OCI-LY7 (cell line): ENCODE measurements around the gene STPG1. TPM values are rescaled to one million over a fixed set of nuclear protein-coding genes. Genes with fewer than 3 reads are reported as not detected.

Experiments
- BruUV-seq: library from RNA; stranded (reverse); fragments of 400-500 nt; replicated peaks from 2 replicates; lab custom pipeline; 2021; lab: Mats Ljungman, UMichigan
- CTCF ChIA-PET: fragments of 300-600 bp; sonication (Branson Sonifier 250); formaldehyde crosslinking; loops from one replicate; lab custom pipeline; 2022; ENCODE audit warnings: antibody characterized with exemption; ENCODE audit not compliant: unreplicated experiment; lab: Charles Lee
- POLR2A ChIA-PET: fragments of 300-600 bp; sonication (Branson Sonifier 250); formaldehyde crosslinking; loops from one replicate; lab custom pipeline; 2022; ENCODE audit warnings: antibody characterized with exemption; lab: Charles Lee
- DNase-seq: peaks from one replicate; pipeline ENCODE4 v3.0.0-alpha.2; 2015; ENCODE audit warnings: low spot score
- H2AFZ ChIP-seq: fragments of 200-600 bp; sonication (generic), shearing (Covaris generic); 2 replicates; pipeline ENCODE4 v1.6.1; 2014; ENCODE audit warnings: mild to moderate bottlenecking, antibody characterized with exemption, low read length, moderate library complexity
- H3K27ac ChIP-seq: fragments of 200-600 bp; sonication (generic); 2 replicates; pipeline ENCODE4 v1.5.1; 2014; ENCODE audit warnings: mixed run types, low read depth, mild to moderate bottlenecking, moderate library complexity, low read length, inconsistent platforms; ENCODE audit not compliant: poor library complexity, severe bottlenecking
- H3K36me3 ChIP-seq: fragments of 200-600 bp; sonication (generic); 2 replicates; pipeline ENCODE4 v1.6.1; 2014; ENCODE audit warnings: mild to moderate bottlenecking, antibody characterized with exemption, low read length, moderate library complexity, mixed read lengths; ENCODE audit not compliant: insufficient read depth
- H3K4me1 ChIP-seq: fragments of 200-600 bp; sonication (generic); 2 replicates; pipeline ENCODE4 v1.5.1; 2014; ENCODE audit warnings: mild to moderate bottlenecking, low read length; ENCODE audit not compliant: insufficient read depth, poor library complexity, severe bottlenecking
- H3K4me2 ChIP-seq: fragments of 200-600 bp; sonication (generic); 2 replicates; pipeline ENCODE4 v1.6.1; 2014; ENCODE audit warnings: mild to moderate bottlenecking, low read length
- H3K4me3 ChIP-seq: fragments of 200-600 bp; sonication (generic); 2 replicates; pipeline ENCODE4 v1.5.1; 2014; ENCODE audit warnings: mild to moderate bottlenecking, low read depth, low read length; ENCODE audit not compliant: poor library complexity, severe bottlenecking
- H3K79me2 ChIP-seq: fragments of 200-600 bp; sonication (generic); 2 replicates; pipeline ENCODE4 v1.6.1; 2016; ENCODE audit warnings: low read depth, mild to moderate bottlenecking, low read length, moderate library complexity, mixed read lengths; ENCODE audit not compliant: insufficient read depth
- H3K9me2 ChIP-seq: fragments of 200-600 bp; sonication (generic); 2 replicates; pipeline ENCODE4 v1.6.1; 2016; ENCODE audit warnings: mild to moderate bottlenecking, low read length, mixed read lengths; ENCODE audit not compliant: insufficient read depth
- H3K9me3 ChIP-seq: fragments of 200-600 bp; sonication (generic); 2 replicates; pipeline ENCODE4 v1.6.1; 2014; ENCODE audit warnings: mild to moderate bottlenecking, mixed run types, low read length, mixed read lengths
- H4K20me1 ChIP-seq: fragments of 200-600 bp; sonication (generic); 2 replicates; pipeline ENCODE4 v1.6.1; 2014; ENCODE audit warnings: mild to moderate bottlenecking, antibody characterized with exemption, low read length, moderate library complexity, mixed read lengths; ENCODE audit not compliant: insufficient read depth
- EZH2phosphoT487 ChIP-seq: fragments of 200-600 bp; sonication (generic); IDR thresholded peaks from 2 replicates; pipeline ENCODE4 v1.6.1; 2018; ENCODE audit warnings: low read depth, borderline replicate concordance, mild to moderate bottlenecking, mixed run types, antibody characterized with exemption, low read length, moderate library complexity, mixed read lengths
- intact Hi-C: fragments of 100-400 bp; cut with micrococcal nuclease; formaldehyde crosslinking; loops from one replicate; pipeline ENCODE4 v1.10.0; 2022; ENCODE audit not compliant: unreplicated experiment
- total RNA-seq, 2 experiments: library from RNA; depleted of rRNA in 1 of 2; stranded (reverse); fragments of >200 nt in 1 of 2; shearing (Covaris generic) in 1 of 2; gene quantifications; 2 replicates each; pipeline ENCODE4 v1.2.3, GENCODE V29; 2014 to 2022
- TF ChIP-seq, protein P1 (sequence below): fragments of 200-600 bp; sonication (generic); conservative IDR thresholded peaks from 2 replicates; pipeline ENCODE4 v1.5.1; 2014; ENCODE audit warnings: mild to moderate bottlenecking, antibody characterized with exemption, low read length, moderate library complexity, mixed read lengths

STPG1 gene
- total RNA-seq, 2 experiments from 2014 or later = 5.1 to 9.6 TPM

GRCh38 chr1:24457866-24458265, 44.3 kb upstream of the STPG1 start:
- no peak for TF ChIP-seq EZH2phosphoT487
- TF ChIP-seq, protein P1, sequence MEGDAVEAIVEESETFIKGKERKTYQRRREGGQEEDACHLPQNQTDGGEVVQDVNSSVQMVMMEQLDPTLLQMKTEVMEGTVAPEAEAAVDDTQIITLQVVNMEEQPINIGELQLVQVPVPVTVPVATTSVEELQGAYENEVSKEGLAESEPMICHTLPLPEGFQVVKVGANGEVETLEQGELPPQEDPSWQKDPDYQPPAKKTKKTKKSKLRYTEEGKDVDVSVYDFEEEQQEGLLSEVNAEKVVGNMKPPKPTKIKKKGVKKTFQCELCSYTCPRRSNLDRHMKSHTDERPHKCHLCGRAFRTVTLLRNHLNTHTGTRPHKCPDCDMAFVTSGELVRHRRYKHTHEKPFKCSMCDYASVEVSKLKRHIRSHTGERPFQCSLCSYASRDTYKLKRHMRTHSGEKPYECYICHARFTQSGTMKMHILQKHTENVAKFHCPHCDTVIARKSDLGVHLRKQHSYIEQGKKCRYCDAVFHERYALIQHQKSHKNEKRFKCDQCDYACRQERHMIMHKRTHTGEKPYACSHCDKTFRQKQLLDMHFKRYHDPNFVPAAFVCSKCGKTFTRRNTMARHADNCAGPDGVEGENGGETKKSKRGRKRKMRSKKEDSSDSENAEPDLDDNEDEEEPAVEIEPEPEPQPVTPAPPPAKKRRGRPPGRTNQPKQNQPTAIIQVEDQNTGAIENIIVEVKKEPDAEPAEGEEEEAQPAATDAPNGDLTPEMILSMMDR = no peak
- POLR2A ChIA-PET = interaction anchor here (1.0 to 1.2 kb wide), 2 partner anchors 13 to 23 kb away, joined by 4 to 7 read pairs; no protein-coding TSS in a partner anchor
- intact Hi-C loops = no loop called here
- Histone ChIP-seq H3K4me3 (no peak overlapping the region), H3K79me2 (no peaks in the 10 kb centered on the region), H3K36me3 (peaks cover 52% of the 10 kb centered on the region), H2AFZ (no peak overlapping the region), H4K20me1 (no peaks in the 10 kb centered on the region), H3K4me2 (peak overlapping the region; percentile 29), H3K4me1 (peaks cover 22% of the 10 kb centered on the region), H3K9me2 (no peaks in the 10 kb centered on the region), H3K9me3 (no peaks in the 10 kb centered on the region), H3K27ac (peak overlapping the region; percentile 38)
- BruUV-seq = no TSS peak
- CTCF ChIA-PET = no interaction called here
- no peak for DNase-seq

DNA sequence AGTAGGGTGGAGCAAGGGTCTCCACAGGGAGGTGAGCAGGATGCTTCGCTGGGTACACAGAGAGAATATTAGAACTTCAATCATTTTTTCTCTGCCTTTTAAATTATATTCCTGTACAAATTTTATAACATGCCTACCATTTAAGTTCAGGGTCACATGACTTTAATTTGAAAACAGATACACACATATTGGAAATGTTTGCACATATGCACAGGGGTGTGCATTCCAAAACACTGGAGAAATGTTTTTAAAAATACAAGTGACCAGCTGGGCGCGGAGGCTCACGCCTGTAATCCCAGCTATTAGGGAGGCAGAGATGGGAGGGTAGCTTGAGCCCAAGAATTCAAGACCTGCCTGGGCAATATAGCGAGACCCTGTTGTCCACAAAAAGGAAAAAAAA, 41.7 kb upstream of the STPG1 start:
- intact Hi-C loops = no loop called here
- TF ChIP-seq, protein P1 = no peak
- no peak for TF ChIP-seq EZH2phosphoT487
- DNase-seq = no peak
- BruUV-seq = no TSS peak
- Histone ChIP-seq H3K27ac (no peak overlapping the region), H3K4me1 (peaks cover 33% of the 10 kb centered on the region), H3K4me3 (no peak overlapping the region), H3K36me3 (peaks cover 36% of the 10 kb centered on the region), H4K20me1 (no peaks in the 10 kb centered on the region), H3K9me2 (no peaks in the 10 kb centered on the region), H3K79me2 (no peaks in the 10 kb centered on the region), H3K9me3 (no peaks in the 10 kb centered on the region), H2AFZ (no peak overlapping the region), H3K4me2 (no peak overlapping the region)
- POLR2A ChIA-PET = interaction anchor here (0.6 to 1.4 kb wide), 3 partner anchors 15 to 169 kb away, joined by 3 read pairs; no protein-coding TSS in a partner anchor
- CTCF ChIA-PET = no interaction called here

DNA sequence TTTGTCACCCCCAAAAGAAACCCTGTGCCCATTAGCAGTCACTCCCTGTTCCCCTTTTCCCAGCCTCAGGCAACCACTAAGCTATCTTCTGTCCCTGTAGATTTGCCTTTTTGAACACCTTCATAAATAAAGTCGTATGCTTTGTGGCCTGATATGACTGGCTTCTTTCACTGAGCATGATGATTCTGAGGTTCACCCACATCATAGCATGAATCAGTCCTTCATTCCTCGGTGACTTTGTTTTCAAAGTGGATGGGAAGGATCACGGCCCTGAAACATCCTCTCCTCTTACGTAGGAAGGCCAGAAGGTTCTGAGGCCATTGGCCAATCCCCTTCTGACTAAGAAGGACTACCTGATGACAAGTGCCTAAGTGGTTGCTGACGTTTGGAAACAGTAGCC, 41.1 kb upstream of the STPG1 start:
- no peak for DNase-seq
- POLR2A ChIA-PET = interaction anchor here (0.6 to 1.4 kb wide), 4 partner anchors 14 to 169 kb away, joined by 3 to 4 read pairs (median 3); no protein-coding TSS in a partner anchor
- Histone ChIP-seq H3K4me1 (peaks cover 33% of the 10 kb centered on the region), H3K4me3 (no peak overlapping the region), H3K36me3 (peaks cover 32% of the 10 kb centered on the region), H3K27ac (no peak overlapping the region), H3K79me2 (no peaks in the 10 kb centered on the region), H3K9me2 (no peaks in the 10 kb centered on the region), H3K9me3 (no peaks in the 10 kb centered on the region), H2AFZ (no peak overlapping the region), H4K20me1 (no peaks in the 10 kb centered on the region), H3K4me2 (no peak overlapping the region)
- CTCF ChIA-PET = interaction anchor here (0.6 kb wide), 1 partner anchor 10 kb away, joined by 3 read pairs; no protein-coding TSS in a partner anchor
- intact Hi-C loops = no loop called here
- no TSS peak for BruUV-seq
- TF ChIP-seq EZH2phosphoT487 = no peak
- TF ChIP-seq, protein P1 = no peak
